ENCODE data around the gene BCKDK.

The BCKDK gene

DNA sequence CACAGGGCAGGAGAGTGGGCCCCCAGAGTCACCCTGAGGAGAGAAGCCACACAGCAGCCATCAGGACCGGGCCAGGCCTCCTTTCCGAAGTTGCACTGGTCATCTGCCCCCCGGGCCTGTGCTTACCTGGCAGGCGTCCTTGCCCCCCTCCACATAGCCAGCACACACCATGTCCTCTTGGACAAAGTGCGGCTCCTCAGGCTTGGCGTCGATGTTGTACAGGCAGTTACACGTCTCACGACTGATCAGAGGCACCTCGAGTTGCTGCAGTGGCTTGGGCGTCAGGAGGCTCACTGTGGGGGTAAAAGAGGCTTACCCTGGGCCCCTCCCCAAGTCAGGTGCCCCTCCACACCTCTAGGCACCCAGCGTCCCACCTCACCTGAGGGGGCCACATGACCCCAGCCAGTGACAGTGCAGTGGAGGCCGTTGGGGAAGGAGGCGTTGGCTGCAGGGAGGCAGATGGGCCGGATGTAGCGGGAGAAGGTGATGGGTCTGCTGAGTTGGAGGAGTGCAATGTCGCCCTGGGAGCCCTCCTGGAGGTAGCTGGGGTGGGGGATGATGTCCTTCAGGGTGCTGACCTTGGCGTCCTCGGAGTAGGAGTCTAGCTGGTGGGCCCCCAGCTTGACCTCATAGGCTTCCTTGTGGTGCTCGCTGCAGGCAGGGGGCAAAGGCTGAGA lies 24.3 kb downstream of the BCKDK start:
- Histone ChIP-seq H3K27me3 (ENCODE audit: insufficient read depth, low read depth) (no peaks in the 10 kb centered on the region), H3K4me1 (ENCODE audit: low read depth, poor library complexity, severe bottlenecking) (no peaks in the 10 kb centered on the region), H3K79me2 (ENCODE audit: insufficient read depth, low read depth) (no peaks in the 10 kb centered on the region), H4K20me1 (ENCODE audit: insufficient read depth) (no peaks in the 10 kb centered on the region), H3K27ac (no peak overlapping the region), H3K9ac (no peak overlapping the region), H3K4me3 (IDR thresholded peaks at IDR 0.05; ENCODE audit: insufficient read depth, low read depth, low read length) (no peak overlapping the region), H3K4me2 (no peak overlapping the region), H3K36me3 (ENCODE audit: insufficient read depth) (no peaks in the 10 kb centered on the region), H2AFZ (ENCODE audit: low read depth) (no peak overlapping the region)
- TF ChIP-seq, protein P1, sequence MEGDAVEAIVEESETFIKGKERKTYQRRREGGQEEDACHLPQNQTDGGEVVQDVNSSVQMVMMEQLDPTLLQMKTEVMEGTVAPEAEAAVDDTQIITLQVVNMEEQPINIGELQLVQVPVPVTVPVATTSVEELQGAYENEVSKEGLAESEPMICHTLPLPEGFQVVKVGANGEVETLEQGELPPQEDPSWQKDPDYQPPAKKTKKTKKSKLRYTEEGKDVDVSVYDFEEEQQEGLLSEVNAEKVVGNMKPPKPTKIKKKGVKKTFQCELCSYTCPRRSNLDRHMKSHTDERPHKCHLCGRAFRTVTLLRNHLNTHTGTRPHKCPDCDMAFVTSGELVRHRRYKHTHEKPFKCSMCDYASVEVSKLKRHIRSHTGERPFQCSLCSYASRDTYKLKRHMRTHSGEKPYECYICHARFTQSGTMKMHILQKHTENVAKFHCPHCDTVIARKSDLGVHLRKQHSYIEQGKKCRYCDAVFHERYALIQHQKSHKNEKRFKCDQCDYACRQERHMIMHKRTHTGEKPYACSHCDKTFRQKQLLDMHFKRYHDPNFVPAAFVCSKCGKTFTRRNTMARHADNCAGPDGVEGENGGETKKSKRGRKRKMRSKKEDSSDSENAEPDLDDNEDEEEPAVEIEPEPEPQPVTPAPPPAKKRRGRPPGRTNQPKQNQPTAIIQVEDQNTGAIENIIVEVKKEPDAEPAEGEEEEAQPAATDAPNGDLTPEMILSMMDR (conservative IDR thresholded peaks at IDR 0.05; ENCODE audit: low read depth, low read length), result no peak

GRCh38 chr16:31133046-31133501 lies 24.9 kb downstream of the BCKDK start:
- Histone ChIP-seq H3K4me2 (no peak overlapping the region), H3K79me2 (ENCODE audit: insufficient read depth, low read depth) (no peaks in the 10 kb centered on the region), H3K9ac (no peak overlapping the region), H4K20me1 (ENCODE audit: insufficient read depth) (no peaks in the 10 kb centered on the region), H3K27me3 (ENCODE audit: insufficient read depth, low read depth) (no peaks in the 10 kb centered on the region), H3K36me3 (ENCODE audit: insufficient read depth) (no peaks in the 10 kb centered on the region), H3K4me3 (IDR thresholded peaks at IDR 0.05; ENCODE audit: insufficient read depth, low read depth, low read length) (no peak overlapping the region), H2AFZ (ENCODE audit: low read depth) (no peak overlapping the region), H3K4me1 (ENCODE audit: low read depth, poor library complexity, severe bottlenecking) (no peaks in the 10 kb centered on the region), H3K27ac (no peak overlapping the region)
- TF ChIP-seq, protein P1 (conservative IDR thresholded peaks at IDR 0.05; ENCODE audit: low read depth, low read length), result no peak

- no peaks in the 10 kb centered on the region for H4K20me1 ChIP-seq (ENCODE audit: insufficient read depth)
- no peaks in the 10 kb centered on the region for H3K27me3 ChIP-seq (ENCODE audit: insufficient read depth, low read depth)
- H3K4me3 ChIP-seq (IDR thresholded peaks at IDR 0.05; ENCODE audit: insufficient read depth, low read depth, low read length), result no peak overlapping the region
- no peaks in the 10 kb centered on the region for H3K79me2 ChIP-seq (ENCODE audit: insufficient read depth, low read depth)
- no peak overlapping the region for H2AFZ ChIP-seq (ENCODE audit: low read depth)
- TF ChIP-seq, protein P1 (conservative IDR thresholded peaks at IDR 0.05; ENCODE audit: low read depth, low read length), result no peak
- no peak overlapping the region for H3K27ac ChIP-seq
- no peaks in the 10 kb centered on the region for H3K4me1 ChIP-seq (ENCODE audit: low read depth, poor library complexity, severe bottlenecking)
- H3K9ac ChIP-seq, result no peak overlapping the region
- no peak overlapping the region for H3K4me2 ChIP-seq
- H3K36me3 ChIP-seq (ENCODE audit: insufficient read depth), result no peaks in the 10 kb centered on the region
Measured at GRCh38 chr16:31134091-31134571, 25.9 kb downstream of the BCKDK start.

- TF ChIP-seq, protein P1 (conservative IDR thresholded peaks at IDR 0.05; ENCODE audit: low read depth, low read length), result no peak
- no peaks in the 10 kb centered on the region for H3K27me3 ChIP-seq (ENCODE audit: insufficient read depth, low read depth)
- no peaks in the 10 kb centered on the region for H3K36me3 ChIP-seq (ENCODE audit: insufficient read depth)
- H3K4me3 ChIP-seq (IDR thresholded peaks at IDR 0.05; ENCODE audit: insufficient read depth, low read depth, low read length), result no peak overlapping the region
- no peaks in the 10 kb centered on the region for H3K79me2 ChIP-seq (ENCODE audit: insufficient read depth, low read depth)
- H3K4me1 ChIP-seq (ENCODE audit: low read depth, poor library complexity, severe bottlenecking), result no peaks in the 10 kb centered on the region
- no peak overlapping the region for H3K9ac ChIP-seq
- no peak overlapping the region for H3K27ac ChIP-seq
- no peak overlapping the region for H2AFZ ChIP-seq (ENCODE audit: low read depth)
- no peak overlapping the region for H3K4me2 ChIP-seq
- no peaks in the 10 kb centered on the region for H4K20me1 ChIP-seq (ENCODE audit: insufficient read depth)
Measured at GRCh38 chr16:31134625-31135534, 26.7 kb downstream of the BCKDK start.

Measured in KMS-11 (cell line).